Epidermal melanocyte (primary cell): ENCODE measurements around the gene TXN2.

Experiments used
- DNase-seq: peaks from one replicate; pipeline ENCODE4 v3.0.0; 2011; ENCODE audit warnings: low spot score; ENCODE audit not compliant: insufficient read length

TXN2 gene

GRCh38 chr22:36486619-36487384 lies 5.4 kb upstream of the TXN2 start:
- no peak for DNase-seq

GRCh38 chr22:36480941-36481392 lies 473 bp downstream of the TXN2 start:
- no peak for DNase-seq

- no peak for DNase-seq
Measured at GRCh38 chr22:36478966-36479365, 2.5 kb downstream of the TXN2 start.

GRCh38 chr22:36475341-36475740 lies 6.1 kb downstream of the TXN2 start:
- DNase-seq: no peak

GRCh38 chr22:36472689-36473088 lies 8.8 kb downstream of the TXN2 start:
- DNase-seq: no peak

GRCh38 chr22:36471341-36471821 lies 10.1 kb downstream of the TXN2 start:
- no peak for DNase-seq

- DNase-seq: no peak
Measured at GRCh38 chr22:36470994-36471331, 10.5 kb downstream of the TXN2 start.

GRCh38 chr22:36470162-36470993 lies 11.1 kb downstream of the TXN2 start:
- DNase-seq: peak; percentile 82

- DNase-seq: no peak
Measured at GRCh38 chr22:36469094-36469710, 12.2 kb downstream of the TXN2 start.

- peak; percentile 69 for DNase-seq
Measured at GRCh38 chr22:36467946-36468345, 13.5 kb downstream of the TXN2 start.

GRCh38 chr22:36467042-36467810 lies 14.2 kb downstream of the TXN2 start:
- peak; percentile 16 for DNase-seq

- DNase-seq: no peak
Measured at GRCh38 chr22:36466258-36466657, 15.2 kb downstream of the TXN2 start.

- peak; percentile 10 for DNase-seq
Measured at GRCh38 chr22:36465232-36466021, 16.0 kb downstream of the TXN2 start.

- no peak for DNase-seq
Measured at GRCh38 chr22:36464715-36465231, 16.7 kb downstream of the TXN2 start.

GRCh38 chr22:36463783-36464184 lies 17.7 kb downstream of the TXN2 start:
- DNase-seq: no peak

- no peak for DNase-seq
Measured at GRCh38 chr22:36461665-36462649, 19.5 kb downstream of the TXN2 start.

- no peak for DNase-seq
Measured at GRCh38 chr22:36460202-36460601, 21.2 kb downstream of the TXN2 start.

GRCh38 chr22:36457688-36458450 lies 23.6 kb downstream of the TXN2 start:
- DNase-seq: no peak
